Measurements from ENCODE around the gene DCST2. TPM values are rescaled to one million over a fixed set of nuclear protein-coding genes. Genes with fewer than 3 reads are reported as not detected.
A peak's percentile ranks its signal among the peaks of the same experiment; 100 is the strongest.

The DCST2 gene
- total RNA-seq, 1 experiment from 2014 or later = 0.18 TPM

DNA sequence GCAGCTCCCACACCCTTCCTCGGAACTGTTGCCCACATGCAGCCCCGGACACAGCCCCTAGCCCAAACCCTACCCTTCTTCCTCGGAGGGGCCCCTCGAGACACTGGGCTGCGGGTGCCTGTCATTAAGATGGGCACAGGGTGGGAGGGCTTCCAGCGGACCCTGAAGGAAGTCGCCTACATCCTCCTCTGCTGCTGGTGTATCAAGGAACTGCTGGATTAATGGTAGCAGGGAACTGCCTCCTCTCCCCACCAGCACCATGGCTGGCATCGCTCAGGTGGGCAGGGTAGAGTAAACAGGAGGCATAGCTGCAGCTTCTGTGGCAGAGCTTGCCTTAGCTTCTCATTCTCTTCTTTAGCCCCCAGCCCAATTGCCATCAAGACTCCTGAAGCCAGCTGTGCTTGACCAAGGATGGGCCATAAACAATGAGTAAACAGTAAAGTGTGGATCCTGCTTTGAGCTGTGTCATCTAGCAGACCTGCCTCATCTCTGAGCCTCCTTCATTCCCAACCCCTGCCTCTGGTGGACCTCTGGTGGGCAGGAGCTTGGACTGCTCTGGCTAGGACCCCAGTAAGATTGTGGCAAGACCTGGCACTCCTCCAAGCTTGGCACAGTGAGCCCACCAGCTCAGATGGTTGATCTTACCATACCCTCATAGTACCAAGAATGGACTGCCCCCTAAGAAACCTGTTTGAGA lies 39.9 kb downstream of the DCST2 start, which contains the start of gene LENEP:
Gene LENEP (plus strand): TSS at position 15 of the 697 bp plus-strand sequence. CDS start 22 bp downstream, at position 37.
- H3F3A ChIP-seq (ENCODE audit: low read length, unreplicated experiment) = no peaks in the 10 kb centered on the region
- H3K9me2 ChIP-seq (replicated peaks; ENCODE audit: low read length) = no peaks in the 10 kb centered on the region
- H4K20me1 ChIP-seq (ENCODE audit: low read length) = peaks cover 7% of the 10 kb centered on the region; the same call in 1 of the 2 replicates
- CTCF ChIA-PET = interaction anchor here (0.8 to 1.1 kb wide), 3 partner anchors 10 to 38 kb away, joined by 6 to 7 read pairs (median 6); partner anchors contain the start of genes PBXIP1 and PYGO2
- H3K36me3 ChIP-seq (ENCODE audit: low read depth, low read length) = peaks cover 18% of the 10 kb centered on the region
- ATAC-seq (peak; percentile 39), DNase-seq (no peak)
- H3K79me2 ChIP-seq (ENCODE audit: low read length) = peaks cover 4% of the 10 kb centered on the region
- H3K4me3 ChIP-seq (ENCODE audit: low read length) = no peak within 1 kb of the TSS
- TF ChIP-seq EZH2 (IDR thresholded peaks at IDR 0.05; ENCODE audit: low read length, unreplicated experiment) (no peak), EZH2phosphoT487 (IDR thresholded peaks at IDR 0.05; ENCODE audit: borderline replicate concordance, low read length) (no peak)
- TF ChIP-seq, protein P1, sequence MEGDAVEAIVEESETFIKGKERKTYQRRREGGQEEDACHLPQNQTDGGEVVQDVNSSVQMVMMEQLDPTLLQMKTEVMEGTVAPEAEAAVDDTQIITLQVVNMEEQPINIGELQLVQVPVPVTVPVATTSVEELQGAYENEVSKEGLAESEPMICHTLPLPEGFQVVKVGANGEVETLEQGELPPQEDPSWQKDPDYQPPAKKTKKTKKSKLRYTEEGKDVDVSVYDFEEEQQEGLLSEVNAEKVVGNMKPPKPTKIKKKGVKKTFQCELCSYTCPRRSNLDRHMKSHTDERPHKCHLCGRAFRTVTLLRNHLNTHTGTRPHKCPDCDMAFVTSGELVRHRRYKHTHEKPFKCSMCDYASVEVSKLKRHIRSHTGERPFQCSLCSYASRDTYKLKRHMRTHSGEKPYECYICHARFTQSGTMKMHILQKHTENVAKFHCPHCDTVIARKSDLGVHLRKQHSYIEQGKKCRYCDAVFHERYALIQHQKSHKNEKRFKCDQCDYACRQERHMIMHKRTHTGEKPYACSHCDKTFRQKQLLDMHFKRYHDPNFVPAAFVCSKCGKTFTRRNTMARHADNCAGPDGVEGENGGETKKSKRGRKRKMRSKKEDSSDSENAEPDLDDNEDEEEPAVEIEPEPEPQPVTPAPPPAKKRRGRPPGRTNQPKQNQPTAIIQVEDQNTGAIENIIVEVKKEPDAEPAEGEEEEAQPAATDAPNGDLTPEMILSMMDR (conservative IDR thresholded peaks at IDR 0.05; ENCODE audit: low read depth, low read length) = no peak
- H3K27me3 ChIP-seq (ENCODE audit: low read length) = no peaks in the 10 kb centered on the region
- intact Hi-C loops (cut with micrococcal nuclease) = no loop called here
- POLR2A ChIA-PET (ENCODE audit: unreplicated experiment) = interaction anchor here (0.5 to 1.3 kb wide), 2 partner anchors 10 to 23 kb away, joined by 4 read pairs; partner anchors contain the start of gene FLAD1
- TSS peak; percentile 12 for BruUV-seq (replicated peaks)
- H3K4me2 ChIP-seq (ENCODE audit: low read length) = no peak within 1 kb of the TSS
- H3K9me3 ChIP-seq (ENCODE audit: low read length) = no peaks in the 10 kb centered on the region
- H2AFZ ChIP-seq (ENCODE audit: low read length) = no peak within 1 kb of the TSS
- no peaks in the 10 kb centered on the region for H3K4me1 ChIP-seq (ENCODE audit: insufficient read depth, low read length)
- H3K9ac ChIP-seq (ENCODE audit: low read length) = no peak within 1 kb of the TSS
- H3K27ac ChIP-seq (ENCODE audit: low read length) = no peak within 1 kb of the TSS

DNA sequence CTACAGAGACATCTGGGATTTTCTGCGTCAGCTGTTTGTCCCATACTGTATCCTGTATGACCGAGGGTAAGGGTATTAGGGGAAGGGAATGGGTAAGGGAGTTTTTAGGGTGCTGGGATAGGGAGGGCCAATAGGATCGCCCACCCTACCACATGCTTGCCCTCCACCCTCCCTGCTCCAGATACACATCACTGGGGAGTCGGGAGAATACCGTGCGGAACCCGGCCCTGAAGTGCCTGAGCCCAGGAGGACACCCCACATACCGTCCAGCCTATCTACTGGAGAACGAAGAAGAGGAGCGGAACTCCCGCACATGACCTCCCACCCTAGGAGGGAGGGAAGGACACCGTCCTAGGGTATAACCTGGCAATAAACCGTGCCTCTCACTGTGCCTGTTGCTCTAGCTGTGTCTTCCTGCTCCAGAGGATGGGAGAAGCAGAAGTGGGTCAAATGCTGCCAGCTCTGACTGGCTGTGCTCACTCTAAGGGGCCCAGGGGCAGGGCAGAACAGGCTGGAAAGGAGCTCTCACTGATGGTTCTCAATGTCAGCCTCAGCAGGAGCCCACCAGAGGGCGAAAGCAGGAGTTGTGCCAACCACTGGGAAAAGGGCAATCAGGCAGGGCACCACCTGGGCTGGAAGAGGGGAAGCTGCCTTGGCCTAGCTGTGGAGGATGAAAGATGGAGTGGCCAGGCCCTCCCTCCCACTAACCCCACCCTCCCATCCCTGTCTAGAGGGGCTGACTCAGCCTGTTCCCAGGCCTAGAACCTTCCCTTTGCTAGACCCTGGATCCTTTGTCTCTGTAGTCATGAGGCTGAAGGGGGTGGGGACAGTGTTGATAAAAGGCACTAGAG lies 40.6 kb downstream of the DCST2 start:
- ATAC-seq (peak; percentile 40), DNase-seq (peak; percentile 46)
- Histone ChIP-seq H3K27me3 (ENCODE audit: low read length) (no peaks in the 10 kb centered on the region), H3K4me3 (ENCODE audit: low read length) (no peak overlapping the region), H2AFZ (ENCODE audit: low read length) (no peak overlapping the region), H3F3A (ENCODE audit: low read length, unreplicated experiment) (no peaks in the 10 kb centered on the region), H3K79me2 (ENCODE audit: low read length) (peaks cover 12% of the 10 kb centered on the region), H3K27ac (ENCODE audit: low read length) (no peak overlapping the region), H3K4me2 (ENCODE audit: low read length) (no peak overlapping the region), H3K4me1 (ENCODE audit: insufficient read depth, low read length) (no peaks in the 10 kb centered on the region), H3K36me3 (ENCODE audit: low read depth, low read length) (peaks cover 26% of the 10 kb centered on the region), H3K9me2 (replicated peaks; ENCODE audit: low read length) (no peaks in the 10 kb centered on the region), H4K20me1 (ENCODE audit: low read length) (peaks cover 15% of the 10 kb centered on the region; the same call in 1 of the 2 replicates), H3K9me3 (ENCODE audit: low read length) (no peaks in the 10 kb centered on the region), H3K9ac (ENCODE audit: low read length) (no peak overlapping the region)
- BruUV-seq (replicated peaks) = no TSS peak
- TF ChIP-seq EZH2 (IDR thresholded peaks at IDR 0.05; ENCODE audit: low read length, unreplicated experiment) (no peak), EZH2phosphoT487 (IDR thresholded peaks at IDR 0.05; ENCODE audit: borderline replicate concordance, low read length) (no peak)
- TF ChIP-seq, protein P1 (conservative IDR thresholded peaks at IDR 0.05; ENCODE audit: low read depth, low read length) = peak; percentile 47
- POLR2A ChIA-PET (ENCODE audit: unreplicated experiment) = interaction anchor here (1.3 kb wide), 1 partner anchor 9 kb away, joined by 4 read pairs; the partner anchor contains the start of gene FLAD1
- intact Hi-C loops (cut with micrococcal nuclease) = no loop called here
- CTCF ChIA-PET = interaction anchor here (0.8 to 1.1 kb wide), 3 partner anchors 9 to 37 kb away, joined by 6 to 7 read pairs (median 6); partner anchors contain the start of genes PBXIP1 and PYGO2

Measured in PC-3 (cell line).